Measurements from ENCODE around the gene CHST13.

CHST13 gene

DNA sequence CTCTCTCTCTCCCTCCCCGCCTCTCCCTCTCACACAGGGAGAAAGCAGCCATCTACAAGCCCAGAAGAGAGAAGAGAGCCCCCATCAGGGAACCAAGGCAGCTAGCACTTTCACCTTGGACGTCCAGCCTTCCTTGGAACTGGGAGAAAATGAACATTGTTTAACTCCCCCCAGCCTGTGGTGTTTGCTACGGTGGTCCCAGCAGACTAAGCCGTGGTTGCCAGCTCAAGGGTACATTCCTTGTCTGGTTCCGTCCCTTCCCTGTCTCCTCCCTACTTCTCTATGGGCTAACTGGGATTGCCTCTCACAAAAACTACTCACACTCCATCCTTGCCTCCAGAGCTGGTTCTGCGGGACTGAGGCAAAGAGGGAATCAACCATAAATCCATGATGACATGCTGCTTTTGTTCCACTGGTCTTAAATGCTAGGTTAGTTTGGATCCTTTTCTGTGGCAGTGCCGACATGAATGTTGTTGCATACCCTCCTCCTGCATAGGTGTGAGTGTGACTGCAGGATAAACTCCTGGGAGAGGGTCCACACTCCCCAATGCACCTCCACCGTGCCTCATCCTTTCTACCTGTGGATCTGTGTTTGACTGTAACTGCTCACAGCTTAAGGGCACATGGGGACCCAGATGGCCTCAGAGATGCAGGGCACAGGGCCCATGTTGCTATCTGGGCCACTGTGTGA lies 22.7 kb downstream of the CHST13 start:
- TF ChIP-seq TCF12 (IDR thresholded peaks at IDR 0.05; ENCODE audit: low read depth): no peak
- TF ChIP-seq, protein P1, sequence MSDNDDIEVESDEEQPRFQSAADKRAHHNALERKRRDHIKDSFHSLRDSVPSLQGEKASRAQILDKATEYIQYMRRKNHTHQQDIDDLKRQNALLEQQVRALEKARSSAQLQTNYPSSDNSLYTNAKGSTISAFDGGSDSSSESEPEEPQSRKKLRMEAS (IDR thresholded peaks at IDR 0.05): no peak
- no peak for TF ChIP-seq CREB1 (IDR thresholded peaks at IDR 0.05; ENCODE audit: low read depth)
- no peak for TF ChIP-seq RAD21 (IDR thresholded peaks at IDR 0.05; ENCODE audit: low read depth)
- TF ChIP-seq NFIC (IDR thresholded peaks at IDR 0.05): no peak
- no peak for TF ChIP-seq EP300 (IDR thresholded peaks at IDR 0.05; ENCODE audit: borderline replicate concordance)
- TF ChIP-seq CEBPB (IDR thresholded peaks at IDR 0.05): no peak

DNA sequence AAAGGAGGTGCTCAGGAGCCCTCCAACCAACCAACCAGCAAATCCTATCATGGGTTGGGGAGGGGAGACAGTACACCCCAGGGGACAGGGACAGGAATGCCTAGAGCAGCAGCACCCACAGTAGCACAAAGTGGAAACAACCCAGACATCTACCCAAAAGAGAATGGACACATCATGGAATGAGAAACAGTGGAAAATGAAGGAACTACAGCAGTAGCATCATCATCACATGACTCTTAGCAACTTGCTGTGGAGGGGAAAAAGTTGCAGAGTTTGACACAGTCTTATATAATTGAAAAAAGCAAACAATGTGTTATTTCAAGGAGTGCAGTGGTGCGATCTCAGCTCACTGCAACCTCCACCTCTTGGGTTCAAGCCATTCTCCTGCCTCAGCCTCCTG lies 23.8 kb downstream of the CHST13 start:
- TF ChIP-seq TAF1 (IDR thresholded peaks at IDR 0.05; ENCODE audit: low read depth): no peak
- no peak for TF ChIP-seq TEAD4 (IDR thresholded peaks at IDR 0.05)
- TF ChIP-seq, protein P1 (IDR thresholded peaks at IDR 0.05): no peak
- no peak for TF ChIP-seq EGR1 (IDR thresholded peaks at IDR 0.05)
- TF ChIP-seq TCF12 (IDR thresholded peaks at IDR 0.05; ENCODE audit: low read depth): no peak
- no peak for TF ChIP-seq RAD21 (IDR thresholded peaks at IDR 0.05; ENCODE audit: low read depth)
- no peak for TF ChIP-seq YY1 (IDR thresholded peaks at IDR 0.05; ENCODE audit: low read depth)
- TF ChIP-seq, protein P2, sequence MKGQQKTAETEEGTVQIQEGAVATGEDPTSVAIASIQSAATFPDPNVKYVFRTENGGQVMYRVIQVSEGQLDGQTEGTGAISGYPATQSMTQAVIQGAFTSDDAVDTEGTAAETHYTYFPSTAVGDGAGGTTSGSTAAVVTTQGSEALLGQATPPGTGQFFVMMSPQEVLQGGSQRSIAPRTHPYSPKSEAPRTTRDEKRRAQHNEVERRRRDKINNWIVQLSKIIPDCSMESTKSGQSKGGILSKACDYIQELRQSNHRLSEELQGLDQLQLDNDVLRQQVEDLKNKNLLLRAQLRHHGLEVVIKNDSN (IDR thresholded peaks at IDR 0.05): no peak
- TF ChIP-seq CREB1 (IDR thresholded peaks at IDR 0.05; ENCODE audit: low read depth): no peak
- no peak for TF ChIP-seq NFIC (IDR thresholded peaks at IDR 0.05)

DNA sequence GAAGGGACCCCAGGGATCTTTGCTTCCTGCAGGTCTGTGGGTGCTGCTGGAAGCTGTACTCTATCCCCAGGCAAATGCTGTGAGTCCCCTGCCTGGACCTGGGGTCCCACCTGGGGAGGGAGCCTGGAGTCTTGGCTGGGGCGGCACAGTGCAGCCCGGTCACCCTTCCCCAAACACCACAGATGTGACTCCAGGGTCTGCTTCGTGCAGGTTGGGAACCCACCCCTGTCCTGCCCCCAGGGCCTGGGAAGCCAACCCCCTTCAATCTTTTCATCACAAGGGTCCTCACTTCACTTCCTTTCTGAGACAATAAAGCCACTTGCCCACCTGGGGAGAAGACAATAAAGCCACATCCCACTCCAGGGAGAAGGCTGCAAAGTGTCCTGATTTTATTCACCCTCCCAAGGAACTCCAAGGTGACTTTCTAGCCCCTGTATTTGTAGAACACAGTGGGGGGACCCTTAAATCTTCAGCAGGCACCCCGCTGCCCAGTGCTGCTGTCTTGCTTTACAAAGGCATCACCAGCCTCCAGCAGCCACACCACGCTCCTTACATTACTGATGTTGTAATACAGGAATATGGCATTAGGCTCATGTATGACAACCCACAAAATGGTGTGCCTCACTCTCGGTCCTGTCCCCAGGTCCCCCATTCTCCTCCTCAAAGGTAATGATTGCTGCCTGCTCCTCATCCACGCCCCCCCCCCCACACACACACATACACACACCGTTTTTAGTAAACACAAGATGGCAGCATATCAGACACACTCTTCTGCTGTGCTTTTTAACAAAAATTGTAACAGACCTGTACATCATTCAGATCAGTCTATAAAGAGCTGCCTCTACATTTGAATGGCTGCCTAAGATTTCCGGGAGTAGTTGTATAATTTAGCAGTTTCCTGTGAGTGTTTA lies 24.9 kb downstream of the CHST13 start:
- TF ChIP-seq ZBTB7A (IDR thresholded peaks at IDR 0.05; ENCODE audit: low read depth): no peak
- no peak for TF ChIP-seq EGR1 (IDR thresholded peaks at IDR 0.05)
- TF ChIP-seq TEAD4 (IDR thresholded peaks at IDR 0.05): no peak
- TF ChIP-seq CREB1 (IDR thresholded peaks at IDR 0.05; ENCODE audit: low read depth): no peak
- no peak for TF ChIP-seq TCF12 (IDR thresholded peaks at IDR 0.05; ENCODE audit: low read depth)
- no peak for TF ChIP-seq YY1 (IDR thresholded peaks at IDR 0.05; ENCODE audit: low read depth)
- TF ChIP-seq TAF1 (IDR thresholded peaks at IDR 0.05; ENCODE audit: low read depth): no peak
- no peak for TF ChIP-seq NFIC (IDR thresholded peaks at IDR 0.05)
- TF ChIP-seq EP300 (IDR thresholded peaks at IDR 0.05; ENCODE audit: borderline replicate concordance): no peak
- no peak for TF ChIP-seq CEBPB (IDR thresholded peaks at IDR 0.05)
- TF ChIP-seq, protein P2 (IDR thresholded peaks at IDR 0.05): no peak
- TF ChIP-seq, protein P1 (IDR thresholded peaks at IDR 0.05): no peak
- TF ChIP-seq, protein P3, sequence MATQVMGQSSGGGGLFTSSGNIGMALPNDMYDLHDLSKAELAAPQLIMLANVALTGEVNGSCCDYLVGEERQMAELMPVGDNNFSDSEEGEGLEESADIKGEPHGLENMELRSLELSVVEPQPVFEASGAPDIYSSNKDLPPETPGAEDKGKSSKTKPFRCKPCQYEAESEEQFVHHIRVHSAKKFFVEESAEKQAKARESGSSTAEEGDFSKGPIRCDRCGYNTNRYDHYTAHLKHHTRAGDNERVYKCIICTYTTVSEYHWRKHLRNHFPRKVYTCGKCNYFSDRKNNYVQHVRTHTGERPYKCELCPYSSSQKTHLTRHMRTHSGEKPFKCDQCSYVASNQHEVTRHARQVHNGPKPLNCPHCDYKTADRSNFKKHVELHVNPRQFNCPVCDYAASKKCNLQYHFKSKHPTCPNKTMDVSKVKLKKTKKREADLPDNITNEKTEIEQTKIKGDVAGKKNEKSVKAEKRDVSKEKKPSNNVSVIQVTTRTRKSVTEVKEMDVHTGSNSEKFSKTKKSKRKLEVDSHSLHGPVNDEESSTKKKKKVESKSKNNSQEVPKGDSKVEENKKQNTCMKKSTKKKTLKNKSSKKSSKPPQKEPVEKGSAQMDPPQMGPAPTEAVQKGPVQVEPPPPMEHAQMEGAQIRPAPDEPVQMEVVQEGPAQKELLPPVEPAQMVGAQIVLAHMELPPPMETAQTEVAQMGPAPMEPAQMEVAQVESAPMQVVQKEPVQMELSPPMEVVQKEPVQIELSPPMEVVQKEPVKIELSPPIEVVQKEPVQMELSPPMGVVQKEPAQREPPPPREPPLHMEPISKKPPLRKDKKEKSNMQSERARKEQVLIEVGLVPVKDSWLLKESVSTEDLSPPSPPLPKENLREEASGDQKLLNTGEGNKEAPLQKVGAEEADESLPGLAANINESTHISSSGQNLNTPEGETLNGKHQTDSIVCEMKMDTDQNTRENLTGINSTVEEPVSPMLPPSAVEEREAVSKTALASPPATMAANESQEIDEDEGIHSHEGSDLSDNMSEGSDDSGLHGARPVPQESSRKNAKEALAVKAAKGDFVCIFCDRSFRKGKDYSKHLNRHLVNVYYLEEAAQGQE (IDR thresholded peaks at IDR 0.05; ENCODE audit: low read depth): no peak
- TF ChIP-seq FOXM1 (IDR thresholded peaks at IDR 0.05; ENCODE audit: borderline replicate concordance, low read depth): no peak
- TF ChIP-seq RAD21 (IDR thresholded peaks at IDR 0.05; ENCODE audit: low read depth): no peak

DNA sequence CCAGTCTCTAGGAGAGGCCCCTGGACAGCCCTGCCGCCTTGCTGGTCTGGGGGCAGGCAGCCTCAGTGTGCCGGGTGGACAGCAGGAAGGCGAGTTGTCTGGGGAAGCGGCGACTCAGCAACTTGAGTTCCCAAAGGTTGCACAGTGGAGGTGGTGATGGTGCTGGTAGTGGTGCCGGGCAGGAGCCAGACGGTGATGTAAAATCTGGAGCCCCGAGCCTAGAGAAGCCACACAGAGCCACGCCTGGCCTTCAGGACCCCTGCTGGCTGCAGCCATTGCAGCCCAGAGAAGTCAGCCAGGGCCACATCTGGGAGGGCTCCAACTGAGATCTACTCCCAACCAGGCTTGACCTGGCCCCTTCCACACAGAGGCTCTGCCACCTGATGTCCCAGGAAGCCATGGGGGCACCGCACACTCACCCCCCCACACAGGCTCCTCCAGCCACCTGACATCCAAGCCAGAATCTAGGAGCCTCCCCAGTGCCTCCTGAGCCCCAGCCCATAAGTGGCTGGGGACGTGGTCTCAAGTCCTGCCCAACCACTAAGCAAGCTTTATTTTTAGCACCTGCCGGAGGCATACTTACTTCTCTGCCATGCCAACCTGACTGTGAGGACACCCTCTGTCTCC lies 26.0 kb downstream of the CHST13 start:
- TF ChIP-seq, protein P3 (IDR thresholded peaks at IDR 0.05; ENCODE audit: low read depth): no peak
- TF ChIP-seq EP300 (IDR thresholded peaks at IDR 0.05; ENCODE audit: borderline replicate concordance): no peak
- TF ChIP-seq FOXM1 (IDR thresholded peaks at IDR 0.05; ENCODE audit: borderline replicate concordance, low read depth): no peak
- no peak for TF ChIP-seq TCF12 (IDR thresholded peaks at IDR 0.05; ENCODE audit: low read depth)
- no peak for TF ChIP-seq TEAD4 (IDR thresholded peaks at IDR 0.05)
- no peak for TF ChIP-seq YY1 (IDR thresholded peaks at IDR 0.05; ENCODE audit: low read depth)
- TF ChIP-seq RAD21 (IDR thresholded peaks at IDR 0.05; ENCODE audit: low read depth): no peak
- TF ChIP-seq EGR1 (IDR thresholded peaks at IDR 0.05): no peak
- TF ChIP-seq CEBPB (IDR thresholded peaks at IDR 0.05): no peak
- TF ChIP-seq, protein P2 (IDR thresholded peaks at IDR 0.05): no peak
- TF ChIP-seq TAF1 (IDR thresholded peaks at IDR 0.05; ENCODE audit: low read depth): no peak
- TF ChIP-seq ZBTB7A (IDR thresholded peaks at IDR 0.05; ENCODE audit: low read depth): no peak
- no peak for TF ChIP-seq NFIC (IDR thresholded peaks at IDR 0.05)
- no peak for TF ChIP-seq CREB1 (IDR thresholded peaks at IDR 0.05; ENCODE audit: low read depth)

All from Ishikawa (cell line).